ENCODE results near the gene AJM1. TPM values are rescaled to one million over a fixed set of nuclear protein-coding genes. Genes with fewer than 3 reads are reported as not detected.
"Not testable (repeated sequence)": the region's sequence is repeated elsewhere in the genome, so short reads cannot be mapped to it uniquely, and the experiment has no call there.

The AJM1 gene
- total RNA-seq, 1 donor from 2014 or later: 0.52 TPM

GRCh38 chr9:136831002-136831719, 11.1 kb upstream of the AJM1 start:
- Histone ChIP-seq H3K36me3 (ENCODE audit: control insufficient read depth in 3 of 3, insufficient read depth in 3 of 3, low read length in 3 of 3) (peaks cover 43 to 57% (median 54%) of the 10 kb centered on the region in 3 donors), H3K9ac (ENCODE audit: low read depth in 1 of 3, low read length in 3 of 3) (no peak overlapping the region), H3K4me3 (ENCODE audit: low read length in 3 of 3) (no peak overlapping the region), H3K27ac (ENCODE audit: low read depth, low read length) (no peak overlapping the region), H3K9me3 (ENCODE audit: control insufficient read depth in 3 of 3, low read length in 3 of 3) (no peaks in the 10 kb centered on the region), H3K4me1 (ENCODE audit: control insufficient read depth in 3 of 3, insufficient read depth in 3 of 3, low read length in 3 of 3) (peaks cover 0 to 9% (median 0%) of the 10 kb centered on the region in 3 donors), H3K27me3 (ENCODE audit: control insufficient read depth in 3 of 3, insufficient read depth in 3 of 3, low read length in 3 of 3) (no peaks in the 10 kb centered on the region)

DNA sequence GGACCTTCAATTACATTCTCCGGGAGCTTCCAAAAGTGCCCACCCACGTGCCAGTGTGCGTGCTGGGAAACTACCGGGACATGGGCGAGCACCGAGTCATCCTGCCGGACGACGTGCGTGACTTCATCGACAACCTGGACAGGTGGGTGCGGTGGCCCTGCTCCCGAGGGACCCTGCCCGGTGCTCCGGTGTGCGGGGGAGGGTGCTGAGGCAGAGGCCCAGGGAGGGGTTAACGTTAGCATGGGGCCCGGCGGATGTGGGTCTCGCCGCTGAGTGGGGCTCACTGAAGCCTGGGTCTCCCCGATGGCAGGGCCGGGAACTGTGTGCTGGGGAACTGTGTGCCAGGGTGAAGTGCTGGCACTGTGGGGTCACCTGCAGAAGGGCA, 10.6 kb upstream of the AJM1 start:
- H3K36me3 ChIP-seq (ENCODE audit: control insufficient read depth in 3 of 3, insufficient read depth in 3 of 3, low read length in 3 of 3): peaks cover 43 to 57% (median 55%) of the 10 kb centered on the region in 3 donors
- peaks cover 0 to 9% (median 0%) of the 10 kb centered on the region in 3 donors for H3K4me1 ChIP-seq (ENCODE audit: control insufficient read depth in 3 of 3, insufficient read depth in 3 of 3, low read length in 3 of 3)
- no peaks in the 10 kb centered on the region for H3K27me3 ChIP-seq (ENCODE audit: control insufficient read depth in 3 of 3, insufficient read depth in 3 of 3, low read length in 3 of 3)
- no peak overlapping the region for H3K4me3 ChIP-seq (ENCODE audit: low read length in 3 of 3)
- H3K27ac ChIP-seq (ENCODE audit: low read depth, low read length): no peak overlapping the region
- no peak overlapping the region for H3K9ac ChIP-seq (ENCODE audit: low read depth in 1 of 3, low read length in 3 of 3)
- no peaks in the 10 kb centered on the region for H3K9me3 ChIP-seq (ENCODE audit: control insufficient read depth in 3 of 3, low read length in 3 of 3)

DNA sequence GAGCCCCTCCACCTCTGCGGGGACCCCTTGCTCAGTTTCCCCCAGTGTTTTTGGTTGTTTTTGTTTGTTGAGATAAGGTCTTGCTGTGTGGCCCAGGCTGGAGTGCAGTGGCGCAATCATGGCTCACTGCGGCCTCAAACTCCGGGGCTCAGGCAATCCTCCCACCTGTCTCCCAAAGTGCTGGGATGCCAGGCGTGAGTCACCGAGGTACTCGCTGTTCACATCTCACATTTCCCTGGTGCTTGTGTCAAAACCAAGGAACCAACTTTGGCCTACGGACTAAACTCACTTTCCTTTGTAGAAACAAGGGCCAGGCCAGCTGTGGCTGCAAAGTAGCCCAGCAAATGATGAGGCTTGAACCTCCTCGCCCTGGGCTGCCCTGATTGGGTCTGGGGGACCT, 9.7 kb upstream of the AJM1 start:
- H3K27ac ChIP-seq (ENCODE audit: low read depth, low read length): no peak overlapping the region
- H3K36me3 ChIP-seq (ENCODE audit: control insufficient read depth in 3 of 3, insufficient read depth in 3 of 3, low read length in 3 of 3): peaks cover 42 to 56% (median 53%) of the 10 kb centered on the region in 3 donors
- H3K4me1 ChIP-seq (ENCODE audit: control insufficient read depth in 3 of 3, insufficient read depth in 3 of 3, low read length in 3 of 3): peaks cover 0 to 9% (median 0%) of the 10 kb centered on the region in 3 donors
- H3K9me3 ChIP-seq (ENCODE audit: control insufficient read depth in 3 of 3, low read length in 3 of 3): no peaks in the 10 kb centered on the region
- no peaks in the 10 kb centered on the region for H3K27me3 ChIP-seq (ENCODE audit: control insufficient read depth in 3 of 3, insufficient read depth in 3 of 3, low read length in 3 of 3)
- no peak overlapping the region for H3K4me3 ChIP-seq (ENCODE audit: low read length in 3 of 3)
- H3K9ac ChIP-seq (ENCODE audit: low read depth in 1 of 3, low read length in 3 of 3): no peak overlapping the region

DNA sequence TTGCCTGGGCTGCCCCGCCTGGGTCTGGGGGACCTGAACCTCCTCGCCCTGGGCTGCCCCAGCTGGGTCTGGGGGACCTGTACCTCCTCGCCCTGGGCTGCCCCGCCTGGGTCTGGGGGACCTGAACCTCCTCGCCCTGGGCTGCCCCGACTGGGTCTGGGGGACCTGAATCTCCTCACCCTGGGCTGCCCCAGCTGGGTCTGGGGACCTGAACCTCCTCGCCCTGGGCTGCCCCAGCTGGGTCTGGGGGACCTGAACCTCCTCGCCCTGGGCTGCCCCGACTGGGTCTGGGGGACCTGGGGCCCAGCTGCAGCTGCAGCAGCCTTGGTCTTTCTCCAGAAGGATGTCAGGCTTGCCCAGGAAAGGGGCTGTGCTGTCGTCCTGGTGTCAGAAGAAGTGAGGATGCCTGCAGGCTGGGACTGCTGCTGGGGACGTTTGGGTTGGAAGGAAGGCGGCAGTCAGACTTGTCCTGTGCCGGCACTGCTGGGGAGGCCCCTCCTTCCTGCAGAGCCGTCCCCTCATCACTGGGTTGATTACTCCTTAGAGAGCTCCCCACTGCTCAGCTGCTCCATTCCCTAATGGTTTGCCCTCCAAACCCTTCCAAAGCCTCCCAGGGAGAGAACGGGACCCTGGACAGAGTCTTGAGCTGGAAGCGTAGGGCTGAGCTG, 8.8 kb upstream of the AJM1 start:
- not testable (repeated sequence) for H3K9me3 ChIP-seq (ENCODE audit: control insufficient read depth in 3 of 3, low read length in 3 of 3); H3K27ac ChIP-seq (ENCODE audit: low read depth, low read length); H3K27me3 ChIP-seq (ENCODE audit: control insufficient read depth in 3 of 3, insufficient read depth in 3 of 3, low read length in 3 of 3); H3K4me1 ChIP-seq (ENCODE audit: control insufficient read depth in 3 of 3, insufficient read depth in 3 of 3, low read length in 3 of 3); H3K9ac ChIP-seq (ENCODE audit: low read depth in 1 of 3, low read length in 3 of 3); H3K4me3 ChIP-seq (ENCODE audit: low read length in 3 of 3)
- H3K36me3 ChIP-seq (ENCODE audit: control insufficient read depth in 3 of 3, insufficient read depth in 3 of 3, low read length in 3 of 3): peaks cover 39 to 57% (median 51%) of the 10 kb centered on the region in 3 donors

DNA sequence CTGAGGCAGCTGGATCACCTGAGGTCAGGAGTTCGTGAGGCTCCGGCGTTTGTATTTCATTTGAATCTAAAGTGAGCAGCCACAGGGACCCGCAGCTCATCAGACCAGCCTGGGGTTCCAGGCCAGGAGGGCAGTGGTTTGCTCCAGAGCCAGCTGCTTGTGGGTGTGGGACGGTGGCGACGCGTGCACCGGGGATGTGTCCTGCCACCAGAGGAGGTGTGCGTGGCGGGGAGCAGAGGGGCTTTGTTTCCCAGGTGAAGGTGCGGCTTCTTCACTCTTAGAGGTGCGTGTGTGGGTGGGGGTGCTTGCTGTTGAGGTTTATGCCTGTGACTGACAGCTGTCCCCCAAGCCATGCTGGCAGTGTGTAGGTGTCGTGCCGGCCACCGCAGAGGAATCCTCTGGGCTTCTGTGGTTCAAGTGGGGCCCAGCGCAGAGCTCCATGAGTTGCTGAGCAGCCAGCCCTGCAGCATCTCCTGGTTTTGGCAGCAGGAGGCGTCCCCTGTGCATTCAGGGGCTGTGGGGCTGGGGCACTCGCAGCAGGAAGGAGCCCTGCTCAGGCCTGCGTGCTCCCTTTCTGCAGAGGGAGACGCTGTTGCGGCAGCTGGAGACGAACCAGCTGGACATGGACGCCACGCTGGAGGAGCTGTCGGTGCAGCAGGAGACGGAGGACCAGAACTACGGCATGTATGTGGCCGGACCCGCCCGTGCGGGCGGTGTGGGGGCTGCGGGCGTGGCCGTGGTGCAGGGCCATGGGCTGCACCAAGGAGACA, 6.9 kb upstream of the AJM1 start:
- Histone ChIP-seq H3K27me3 (ENCODE audit: control insufficient read depth in 3 of 3, insufficient read depth in 3 of 3, low read length in 3 of 3) (no peaks in the 10 kb centered on the region), H3K4me3 (ENCODE audit: low read length in 3 of 3) (no peak overlapping the region), H3K36me3 (ENCODE audit: control insufficient read depth in 3 of 3, insufficient read depth in 3 of 3, low read length in 3 of 3) (peaks cover 29 to 50% (median 45%) of the 10 kb centered on the region in 3 donors), H3K4me1 (ENCODE audit: control insufficient read depth in 3 of 3, insufficient read depth in 3 of 3, low read length in 3 of 3) (peaks cover 0 to 11% (median 0%) of the 10 kb centered on the region in 3 donors), H3K9me3 (ENCODE audit: control insufficient read depth in 3 of 3, low read length in 3 of 3) (no peaks in the 10 kb centered on the region), H3K27ac (ENCODE audit: low read depth, low read length) (no peak overlapping the region), H3K9ac (ENCODE audit: low read depth in 1 of 3, low read length in 3 of 3) (no peak overlapping the region)

- peaks cover 7 to 11% (median 8%) of the 10 kb centered on the region in 3 donors for H3K4me1 ChIP-seq (ENCODE audit: control insufficient read depth in 3 of 3, insufficient read depth in 3 of 3, low read length in 3 of 3)
- no peaks in the 10 kb centered on the region for H3K9me3 ChIP-seq (ENCODE audit: control insufficient read depth in 3 of 3, low read length in 3 of 3)
- H3K27me3 ChIP-seq (ENCODE audit: control insufficient read depth in 3 of 3, insufficient read depth in 3 of 3, low read length in 3 of 3): no peaks in the 10 kb centered on the region
- no peak overlapping the region for H3K9ac ChIP-seq (ENCODE audit: low read depth in 1 of 3, low read length in 3 of 3)
- H3K36me3 ChIP-seq (ENCODE audit: control insufficient read depth in 3 of 3, insufficient read depth in 3 of 3, low read length in 3 of 3): peaks cover 23 to 42% (median 39%) of the 10 kb centered on the region in 3 donors
- no peak overlapping the region for H3K27ac ChIP-seq (ENCODE audit: low read depth, low read length)
- H3K4me3 ChIP-seq (ENCODE audit: low read length in 3 of 3): no peak overlapping the region
Measured at GRCh38 chr9:136835932-136836904, 6.1 kb upstream of the AJM1 start.

- H3K4me1 ChIP-seq (ENCODE audit: control insufficient read depth in 3 of 3, insufficient read depth in 3 of 3, low read length in 3 of 3): peaks cover 18 to 19% (median 18%) of the 10 kb centered on the region in 3 donors
- no peak overlapping the region for H3K4me3 ChIP-seq (ENCODE audit: low read length in 3 of 3)
- no peak overlapping the region for H3K27ac ChIP-seq (ENCODE audit: low read depth, low read length)
- no peak overlapping the region for H3K9ac ChIP-seq (ENCODE audit: low read depth in 1 of 3, low read length in 3 of 3)
- H3K9me3 ChIP-seq (ENCODE audit: control insufficient read depth in 3 of 3, low read length in 3 of 3): no peaks in the 10 kb centered on the region
- H3K27me3 ChIP-seq (ENCODE audit: control insufficient read depth in 3 of 3, insufficient read depth in 3 of 3, low read length in 3 of 3): no peaks in the 10 kb centered on the region
- peaks cover 13 to 33% (median 31%) of the 10 kb centered on the region in 3 donors for H3K36me3 ChIP-seq (ENCODE audit: control insufficient read depth in 3 of 3, insufficient read depth in 3 of 3, low read length in 3 of 3)
Measured at GRCh38 chr9:136837146-136837855, 5.0 kb upstream of the AJM1 start.

- not testable (repeated sequence) for H3K4me3 ChIP-seq (ENCODE audit: low read length in 3 of 3); H3K9me3 ChIP-seq (ENCODE audit: control insufficient read depth in 3 of 3, low read length in 3 of 3); H3K27me3 ChIP-seq (ENCODE audit: control insufficient read depth in 3 of 3, insufficient read depth in 3 of 3, low read length in 3 of 3); H3K9ac ChIP-seq (ENCODE audit: low read depth in 1 of 3, low read length in 3 of 3); H3K27ac ChIP-seq (ENCODE audit: low read depth, low read length)
- peaks cover 13 to 22% (median 21%) of the 10 kb centered on the region in 3 donors for H3K4me1 ChIP-seq (ENCODE audit: control insufficient read depth in 3 of 3, insufficient read depth in 3 of 3, low read length in 3 of 3)
- H3K36me3 ChIP-seq (ENCODE audit: control insufficient read depth in 3 of 3, insufficient read depth in 3 of 3, low read length in 3 of 3): peaks cover 7 to 29% (median 26%) of the 10 kb centered on the region in 3 donors
Measured at GRCh38 chr9:136837856-136838277, 4.4 kb upstream of the AJM1 start.

All from skeletal muscle tissue (tissue), 4 donors.